Measurements from ENCODE around the gene GGACT.
"Not testable (repeated sequence)": the region's sequence is repeated elsewhere in the genome, so short reads cannot be mapped to it uniquely, and the experiment has no call there.

Gene GGACT

DNA sequence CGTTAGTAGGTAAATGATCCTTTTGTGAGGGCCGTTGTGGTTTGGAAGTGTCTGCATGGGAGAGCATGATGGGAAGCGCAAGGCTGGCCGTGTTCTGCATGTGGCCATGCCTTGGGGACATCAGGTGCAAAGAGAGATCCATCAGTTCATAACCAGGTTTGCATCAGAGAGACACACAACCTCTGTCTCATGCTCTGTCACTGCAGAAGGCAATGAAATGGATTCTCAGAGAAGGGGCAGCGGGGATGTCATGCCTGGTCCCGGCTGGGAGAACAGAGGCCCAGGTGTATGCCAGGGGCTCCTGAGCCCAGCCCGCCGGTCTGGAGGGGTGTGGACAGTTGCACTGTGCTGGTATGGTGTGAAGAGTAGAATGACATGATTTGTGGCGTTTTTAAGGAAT lies 60.2 kb downstream of the GGACT start:
- no peak for DNase-seq

DNA sequence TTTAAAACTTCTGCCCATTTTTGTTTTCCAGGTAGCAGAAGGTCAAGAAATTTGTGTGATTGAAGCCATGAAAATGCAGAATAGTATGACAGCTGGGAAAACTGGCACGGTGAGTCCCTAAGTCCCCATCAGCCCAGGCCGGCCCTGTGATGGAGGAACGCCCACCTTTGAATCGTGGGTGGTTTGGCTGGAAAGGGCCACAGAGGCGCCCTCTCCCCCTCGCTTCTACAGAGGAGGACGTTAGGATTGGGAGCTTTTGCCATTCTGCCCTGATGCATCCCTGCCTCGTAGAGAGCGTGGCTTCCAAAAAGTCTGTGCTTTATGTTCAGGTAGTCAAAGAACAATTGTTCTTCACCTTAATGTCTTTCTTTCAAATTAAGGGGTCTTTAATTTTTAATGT lies 60.9 kb downstream of the GGACT start:
- DNase-seq: no peak

DNA sequence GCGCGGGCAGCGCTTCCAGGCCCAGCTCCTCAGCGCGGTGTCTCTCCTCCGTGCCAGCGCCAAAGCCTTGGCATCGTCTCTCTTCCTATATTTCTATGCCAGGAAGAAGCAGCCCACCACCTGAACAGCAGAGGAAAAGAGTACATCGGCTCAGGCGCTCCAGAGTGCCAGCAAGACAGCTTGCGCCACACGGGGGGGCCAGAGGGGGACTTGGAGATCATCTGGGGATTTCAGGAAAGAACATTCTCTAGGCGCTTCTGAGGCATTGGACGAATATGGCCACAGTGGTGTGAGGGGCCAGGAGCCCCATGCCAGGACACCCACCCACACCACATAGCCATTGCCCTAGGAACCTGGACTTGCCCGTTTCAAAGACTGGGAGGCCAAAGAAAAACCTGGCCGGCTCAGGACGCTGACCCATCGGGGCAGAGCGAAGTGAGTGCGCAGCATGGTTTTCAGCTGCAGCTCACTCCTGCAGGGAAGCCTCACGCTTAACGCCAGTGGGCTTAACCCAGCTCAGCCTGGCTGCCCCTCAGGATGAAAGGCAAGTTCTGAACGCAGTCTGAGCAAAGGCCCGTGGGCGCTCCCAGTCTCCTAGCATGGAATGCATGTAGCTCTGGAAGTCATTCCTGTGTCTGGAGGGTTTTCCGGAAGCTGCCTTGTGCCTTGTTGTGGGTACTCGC lies 62.1 kb downstream of the GGACT start:
- no peak for DNase-seq

DNA sequence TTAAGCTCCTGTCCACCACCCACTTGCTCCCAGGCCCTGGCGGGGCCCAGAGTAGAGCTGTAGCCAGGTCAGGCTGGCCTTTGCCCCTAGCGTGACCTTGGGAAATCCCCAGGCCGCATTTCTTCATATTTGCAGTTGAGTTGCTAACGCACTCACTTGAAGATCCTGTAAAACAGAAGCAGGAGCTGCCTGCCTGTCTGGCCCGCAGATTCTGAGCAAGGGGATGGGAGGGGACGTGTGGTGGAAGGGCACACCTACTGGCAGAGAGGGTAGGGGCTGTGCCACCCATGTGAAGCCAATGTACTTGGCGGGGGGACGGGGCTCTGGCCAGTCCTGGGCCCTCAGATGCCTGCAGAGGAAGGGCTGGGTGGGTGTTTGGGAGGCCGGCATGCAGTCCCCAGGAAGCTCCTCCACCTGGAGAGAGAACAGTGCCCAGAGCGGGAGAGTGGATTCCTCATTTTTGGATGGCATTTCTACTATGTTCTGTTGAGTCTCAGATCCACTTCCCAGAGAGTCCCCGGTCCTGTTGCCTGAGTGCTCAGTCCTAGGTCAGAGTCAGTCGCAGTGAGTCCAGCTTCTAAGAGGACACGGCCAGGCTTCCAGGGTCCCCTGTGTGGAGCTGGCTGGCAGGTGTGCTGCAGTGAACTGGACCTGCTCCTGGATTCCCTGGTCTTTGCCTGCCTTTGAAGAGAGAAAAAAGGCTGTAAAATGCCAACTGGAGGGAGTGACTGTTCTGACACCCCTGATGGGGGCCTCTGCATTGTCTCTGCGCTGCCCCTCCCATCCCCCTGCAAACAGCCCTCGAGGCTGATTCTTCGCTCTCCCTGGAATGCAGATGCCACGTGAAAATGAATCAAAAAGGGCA lies 62.9 kb downstream of the GGACT start:
- no peak for DNase-seq

DNA sequence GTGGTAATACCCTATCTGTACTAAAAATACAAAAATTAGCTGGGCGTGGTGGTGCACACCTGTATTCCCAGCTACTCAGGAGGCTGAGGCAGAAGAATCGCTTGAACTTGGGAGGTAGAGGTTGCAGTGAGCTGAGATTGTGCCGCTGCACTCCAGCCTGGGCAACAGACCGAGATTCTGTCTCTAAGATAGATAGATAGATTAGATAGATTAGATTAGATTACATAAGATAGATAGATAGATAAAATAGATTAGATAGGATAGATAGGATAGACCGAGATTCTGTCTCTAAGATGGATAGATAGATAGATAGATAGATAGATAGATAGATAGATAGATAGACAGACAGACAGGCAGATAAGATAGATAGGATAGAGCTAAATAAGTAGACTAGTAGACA lies 63.9 kb downstream of the GGACT start:
- not testable (repeated sequence) for DNase-seq

DNA sequence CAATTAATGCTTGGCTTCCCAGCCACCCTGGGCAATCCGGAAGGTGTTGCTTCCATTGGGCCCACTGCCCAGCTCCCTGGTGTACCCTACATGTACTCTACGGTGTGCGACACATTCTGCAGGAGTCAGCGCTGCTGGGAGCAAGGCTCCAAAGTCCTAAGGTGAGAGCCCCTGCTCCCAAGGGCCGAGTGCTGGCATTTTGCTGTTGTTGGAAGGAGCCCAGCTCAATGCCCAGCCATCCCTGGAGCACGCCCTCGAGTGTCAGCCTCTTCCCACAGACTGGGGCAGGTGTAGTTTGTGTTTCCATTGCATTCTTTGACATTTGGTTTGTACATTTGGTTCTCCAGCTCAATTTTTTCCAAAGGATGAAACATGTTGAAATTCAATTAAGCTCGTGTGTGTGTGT lies 64.6 kb downstream of the GGACT start:
- no peak for DNase-seq

DNA sequence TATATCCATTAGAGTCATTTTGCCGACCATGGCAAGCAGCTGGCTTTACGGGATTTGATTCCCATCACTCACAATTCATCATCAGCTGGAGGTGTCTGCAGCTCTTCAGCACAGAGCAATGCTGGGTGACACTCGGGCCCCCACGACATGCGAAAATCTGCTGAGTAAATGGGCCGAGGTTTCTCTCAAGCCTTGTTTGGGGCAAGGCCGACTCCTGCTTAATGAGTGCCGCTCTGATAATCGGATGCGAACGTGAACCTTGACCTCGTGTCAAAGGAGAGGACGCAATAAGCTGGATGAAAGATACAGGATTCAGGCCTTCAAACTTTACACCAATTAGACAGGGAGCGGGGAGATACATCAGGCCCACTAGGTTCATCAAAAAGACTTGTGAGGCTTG lies 65.2 kb downstream of the GGACT start:
- no peak for DNase-seq

DNA sequence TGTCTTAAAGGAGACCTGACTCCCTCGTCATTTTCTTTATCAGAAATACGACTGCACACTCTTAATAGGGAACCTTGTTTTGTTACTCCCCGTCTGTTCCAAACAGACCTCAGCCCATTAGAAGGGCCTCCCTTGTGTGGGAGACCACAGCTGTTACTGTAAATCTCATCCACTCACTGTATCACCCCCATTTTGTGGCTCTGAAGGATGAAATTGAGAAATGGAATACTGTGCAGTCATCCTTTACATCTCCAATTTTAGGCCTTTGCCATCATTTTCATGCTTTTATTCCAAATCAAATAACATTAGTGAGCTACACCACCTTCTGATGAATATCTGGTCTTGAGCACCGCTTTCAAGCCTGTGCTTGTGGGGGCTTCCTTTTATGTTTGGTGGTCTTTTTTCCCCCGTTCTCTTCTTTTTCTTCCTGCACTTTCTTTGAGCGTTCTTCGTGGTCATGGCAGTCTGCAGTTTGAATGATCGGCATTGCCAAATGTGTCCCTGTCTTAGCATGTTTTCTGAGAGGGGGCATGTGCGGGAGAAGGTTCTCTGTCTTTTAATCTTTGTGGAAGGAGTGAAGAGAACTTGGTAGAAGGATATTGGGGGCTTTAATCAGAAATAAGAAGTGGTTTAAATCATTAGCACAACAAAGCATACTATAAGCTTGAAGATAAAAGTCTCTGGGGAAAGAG lies 65.8 kb downstream of the GGACT start:
- DNase-seq: no peak

DNA sequence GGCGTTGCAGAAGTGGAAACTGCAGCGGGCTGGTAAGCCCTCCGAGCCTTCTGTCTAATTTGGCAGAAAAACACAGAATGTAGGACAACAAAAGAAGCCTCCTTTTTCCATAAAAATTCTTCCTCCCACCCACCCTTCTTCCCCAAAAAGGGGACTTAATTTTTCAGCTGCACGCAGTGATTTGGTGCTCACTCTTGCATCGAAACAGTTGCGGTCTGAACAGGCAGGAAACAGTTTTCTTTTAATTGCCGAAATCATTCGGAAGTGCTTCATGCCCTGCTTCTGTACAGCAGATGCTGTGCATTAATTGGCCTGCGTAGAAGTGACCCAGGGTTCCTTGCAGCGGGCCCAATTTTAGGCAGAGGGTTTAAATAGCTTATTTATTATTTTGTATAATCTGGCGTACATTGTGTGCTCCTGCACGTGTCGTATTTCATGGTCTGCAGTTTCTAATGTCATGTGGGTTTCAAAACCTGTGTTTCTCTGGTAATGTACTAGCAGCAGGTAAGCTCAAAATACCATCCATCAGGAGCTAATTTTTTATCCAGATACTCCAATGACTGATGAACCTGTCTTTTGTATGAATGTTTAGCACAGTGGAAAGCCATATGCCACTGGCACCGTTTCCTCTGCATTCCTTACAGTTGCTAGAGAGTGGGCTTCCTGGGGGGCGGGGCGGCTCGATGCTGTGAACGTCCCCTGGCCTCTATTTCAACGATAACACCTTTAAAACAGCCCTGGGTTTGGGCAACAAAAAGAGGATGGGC lies 66.6 kb downstream of the GGACT start:
- DNase-seq: no peak

DNA sequence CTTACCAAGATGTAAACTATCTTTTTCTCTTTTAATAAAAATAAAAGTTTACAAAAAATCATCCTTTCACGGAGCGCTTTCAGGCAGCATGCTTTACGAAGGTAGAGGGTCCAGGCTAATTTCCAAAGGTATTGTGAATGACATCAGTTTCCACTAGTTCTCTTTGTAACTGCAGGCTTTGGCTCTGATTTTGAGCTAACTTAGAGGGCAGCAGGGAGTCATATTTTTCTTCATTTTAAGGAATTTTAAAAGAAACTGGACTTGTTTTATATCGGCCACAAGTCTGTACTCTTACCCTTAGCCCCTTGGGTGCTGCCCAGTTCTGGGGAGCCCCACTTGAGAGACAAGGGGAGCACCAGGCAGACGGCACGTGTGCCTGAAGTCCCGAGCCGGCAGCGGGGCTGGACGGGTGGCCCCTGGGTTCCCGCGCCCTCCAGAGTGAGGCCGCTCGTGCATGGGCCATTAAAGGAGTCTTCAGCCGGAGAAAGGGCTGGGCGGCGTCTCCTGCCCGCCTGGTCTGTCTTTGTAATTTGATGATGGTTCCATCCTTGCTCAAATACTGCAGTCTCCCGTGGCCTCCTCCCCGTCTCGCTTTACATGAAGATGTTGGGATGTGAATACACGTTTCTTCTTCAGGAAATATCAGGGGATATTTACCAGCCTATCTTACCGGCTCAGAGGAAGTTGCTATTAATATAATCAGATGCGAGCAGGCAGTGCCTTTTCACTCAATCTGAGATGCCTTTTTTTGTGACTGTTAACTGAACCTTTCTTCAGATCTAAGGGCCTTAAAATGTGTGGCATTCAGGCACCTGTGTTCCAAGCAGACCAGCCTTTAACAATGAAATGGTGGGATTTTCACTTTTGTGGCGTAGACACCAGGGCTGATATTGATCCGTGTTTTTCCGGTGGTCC lies 67.4 kb downstream of the GGACT start:
- no peak for DNase-seq

DNA sequence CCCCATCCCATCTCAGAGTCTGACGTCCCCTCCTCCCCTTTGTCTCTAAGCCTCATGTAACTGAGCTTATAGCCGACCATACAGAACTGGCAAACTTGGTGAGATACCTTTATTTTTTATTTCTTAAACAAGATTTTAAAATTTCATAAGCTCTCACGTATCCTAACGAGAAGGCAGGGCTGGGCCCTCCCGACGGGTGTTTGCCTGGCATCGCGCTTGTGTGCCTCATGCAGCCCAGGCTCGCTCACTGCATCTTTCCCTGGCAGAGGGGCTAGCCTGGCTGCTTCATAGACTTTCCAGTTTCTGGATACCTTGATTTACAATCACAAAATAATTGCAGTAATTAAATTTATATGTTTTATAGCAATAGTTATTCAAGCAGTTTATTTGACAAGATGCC lies 69.0 kb downstream of the GGACT start:
- no peak for DNase-seq

DNA sequence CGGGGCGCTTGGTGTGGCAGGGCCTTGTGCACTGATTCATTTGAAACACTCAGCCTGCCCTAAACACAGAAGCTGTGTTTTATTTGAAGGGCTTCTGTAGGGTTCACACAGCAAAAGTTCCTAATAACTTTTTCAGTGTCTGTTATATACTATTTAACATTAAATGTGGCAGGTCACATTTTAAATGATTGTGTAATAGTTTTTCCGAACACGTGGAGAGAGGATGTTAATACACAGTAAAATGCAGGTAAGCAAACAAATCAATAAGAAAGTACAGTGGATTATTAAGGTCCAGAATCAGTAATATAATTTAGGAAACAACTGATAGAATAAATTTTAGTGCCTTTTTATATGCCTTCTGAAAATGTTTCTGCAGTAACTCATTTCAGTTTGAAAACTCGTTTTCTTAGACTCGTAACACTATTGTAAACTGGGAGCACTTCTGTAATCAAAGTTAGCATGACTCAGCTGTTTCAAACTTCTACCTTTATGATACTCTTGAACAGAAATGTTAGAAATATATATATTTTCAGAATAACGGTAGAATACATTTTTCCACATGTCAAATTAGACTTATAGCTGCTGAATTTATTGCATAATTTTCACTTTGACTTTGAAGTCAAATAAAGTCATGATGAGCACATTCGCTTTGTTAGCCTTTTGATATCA lies 70.1 kb downstream of the GGACT start:
- no peak for DNase-seq

DNA sequence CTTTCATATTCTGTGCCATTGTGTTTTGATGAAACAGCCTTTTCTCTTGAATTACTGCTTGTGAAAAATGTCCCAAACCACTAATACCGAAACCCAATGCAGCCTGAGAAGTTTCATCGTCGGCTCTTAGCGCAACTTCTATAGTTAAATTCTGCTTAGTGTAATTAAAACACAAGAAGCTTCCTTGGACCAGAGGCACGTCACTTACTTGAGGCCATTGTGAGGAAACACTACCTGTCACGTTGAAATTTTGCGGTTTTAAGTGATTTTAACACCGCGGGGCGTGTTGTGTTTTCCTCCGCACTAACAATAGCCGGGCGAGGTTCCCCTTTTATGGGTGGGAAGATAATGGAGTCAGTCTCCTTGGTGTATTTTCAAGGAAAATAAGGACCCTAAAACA lies 70.9 kb downstream of the GGACT start:
- no peak for DNase-seq

DNA sequence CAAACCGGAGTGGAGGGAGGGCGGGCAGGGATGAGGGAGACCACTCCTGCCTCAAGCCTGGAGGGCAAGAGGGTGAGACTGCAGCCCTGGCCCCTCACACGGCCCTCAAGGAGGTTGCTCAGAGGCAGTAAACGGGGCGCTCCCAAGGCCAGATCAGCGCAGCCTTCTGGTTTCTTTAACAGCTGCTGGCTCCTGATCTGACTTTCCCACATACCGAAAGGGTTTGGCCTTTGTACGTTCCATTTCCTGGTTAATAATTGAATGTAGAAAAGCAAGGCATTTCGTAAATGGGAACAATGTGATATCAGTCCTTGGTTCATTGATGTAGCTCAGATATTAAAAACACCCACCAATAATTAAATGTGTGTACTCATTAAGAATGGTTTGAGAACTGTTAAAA lies 71.5 kb downstream of the GGACT start:
- DNase-seq: no peak

DNA sequence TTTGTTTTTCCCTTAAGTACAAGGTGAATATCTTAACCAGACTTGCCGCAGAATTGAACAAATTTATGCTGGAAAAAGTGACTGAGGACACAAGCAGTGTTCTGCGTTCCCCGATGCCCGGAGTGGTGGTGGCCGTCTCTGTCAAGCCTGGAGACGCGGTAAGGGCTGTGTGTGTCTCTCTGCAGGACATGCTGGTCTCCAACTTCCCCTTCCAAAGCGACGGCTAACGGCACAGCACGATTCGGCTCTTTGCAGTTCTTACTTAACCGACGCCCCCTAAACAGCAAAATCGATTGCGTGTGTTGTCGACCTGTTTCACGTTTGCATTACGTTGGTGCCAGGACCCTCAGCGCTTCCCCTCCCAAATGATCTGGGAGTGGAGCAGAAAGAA lies 73.2 kb downstream of the GGACT start:
- no peak for DNase-seq

DNA sequence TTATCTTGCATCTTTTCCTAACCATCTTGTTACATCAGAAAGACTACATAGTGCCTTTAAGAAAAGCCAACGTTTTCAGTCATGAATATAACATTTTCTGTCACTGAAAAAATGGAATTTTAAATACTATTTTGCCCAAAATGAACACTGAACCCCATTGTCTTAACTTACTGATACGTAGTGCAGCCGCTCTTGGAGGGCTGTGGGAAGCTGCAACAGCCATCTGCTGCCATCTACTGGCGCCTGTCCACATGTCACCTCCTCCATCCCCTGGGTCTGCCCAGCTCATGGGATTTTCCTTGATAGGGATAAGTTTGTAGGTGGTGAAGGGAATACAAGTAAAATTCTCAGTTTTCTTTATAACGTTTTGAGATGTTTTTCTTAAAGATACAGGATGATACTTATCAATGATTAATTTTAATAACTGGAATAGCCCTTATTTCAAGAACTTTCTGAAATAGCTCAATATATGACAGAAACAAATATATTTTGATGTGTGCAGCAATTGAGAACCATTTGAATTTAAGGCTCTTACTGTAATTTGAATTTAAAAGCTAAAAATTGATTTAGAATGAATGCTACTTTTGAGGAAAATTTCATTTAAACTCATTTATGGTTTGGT lies 73.7 kb downstream of the GGACT start:
- DNase-seq: peak; percentile 65

DNA sequence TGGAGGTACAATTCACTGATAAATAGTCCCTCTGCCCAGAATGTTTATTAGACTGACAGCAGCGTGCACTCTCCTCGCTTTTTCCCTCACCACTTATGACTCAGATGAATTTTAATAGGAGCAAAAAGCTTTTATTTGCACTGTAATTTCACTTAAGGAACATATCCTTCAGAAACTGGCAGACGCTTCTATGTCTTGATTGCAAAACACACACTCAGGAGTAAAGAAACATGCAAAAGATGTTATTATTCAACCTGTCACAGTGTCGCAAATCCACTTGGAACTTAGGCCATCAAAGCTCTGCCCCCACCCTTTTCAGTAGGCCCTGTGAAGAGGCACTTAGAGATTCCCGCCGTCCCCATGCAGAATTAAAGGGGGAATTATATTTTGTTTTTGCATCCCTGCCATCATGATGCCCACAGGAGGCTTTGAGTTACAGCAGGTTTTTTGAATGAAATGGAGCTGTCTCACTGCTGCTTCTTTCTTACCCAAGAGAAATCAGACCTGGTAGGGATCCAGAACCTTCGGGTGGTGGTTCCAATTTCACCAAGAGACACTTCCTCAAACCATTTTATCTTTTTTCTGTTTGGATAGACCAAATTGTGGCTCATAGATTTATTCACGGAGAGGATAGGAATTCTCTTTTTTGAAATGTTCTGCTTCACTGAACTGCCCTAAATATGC lies 74.5 kb downstream of the GGACT start:
- DNase-seq: no peak

DNA sequence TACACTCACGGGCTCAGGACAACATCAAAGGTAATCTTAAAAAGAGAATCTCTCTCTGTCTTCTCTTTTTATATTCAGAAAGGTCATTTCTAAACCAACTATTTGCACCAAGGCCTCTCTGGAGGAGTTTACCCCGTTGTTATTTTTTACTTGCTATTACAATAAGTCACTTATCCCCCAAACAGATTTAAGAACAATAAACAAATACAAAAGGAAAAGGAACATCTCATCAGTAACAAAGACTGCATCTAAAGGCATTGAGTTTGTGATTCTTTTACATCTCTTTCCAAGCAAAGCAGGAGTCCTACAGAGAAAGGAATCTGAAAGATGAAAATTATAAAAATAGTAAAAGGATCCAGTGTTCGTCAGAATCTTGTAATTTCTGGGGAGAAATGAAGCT lies 75.4 kb downstream of the GGACT start:
- DNase-seq: no peak

DNA sequence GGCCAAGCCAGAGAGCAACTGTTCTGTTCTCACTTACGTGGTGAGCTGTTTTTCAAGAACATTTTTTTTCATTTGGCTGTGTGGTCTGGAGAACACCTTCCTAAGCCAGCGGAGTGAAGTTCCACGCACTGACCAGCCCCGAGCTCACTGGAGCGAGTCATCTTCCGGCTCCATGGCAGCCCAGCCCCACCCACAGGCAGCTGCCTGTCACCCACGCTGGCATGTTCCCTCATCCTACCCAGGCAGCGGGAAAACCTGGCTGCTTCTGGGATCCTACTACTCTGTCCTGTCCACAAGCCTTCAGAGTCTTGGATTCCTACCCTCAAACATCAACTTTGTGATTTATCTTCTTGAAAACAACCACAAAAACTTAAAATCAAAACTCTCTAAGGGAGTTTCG lies 76.2 kb downstream of the GGACT start:
- no peak for DNase-seq

DNA sequence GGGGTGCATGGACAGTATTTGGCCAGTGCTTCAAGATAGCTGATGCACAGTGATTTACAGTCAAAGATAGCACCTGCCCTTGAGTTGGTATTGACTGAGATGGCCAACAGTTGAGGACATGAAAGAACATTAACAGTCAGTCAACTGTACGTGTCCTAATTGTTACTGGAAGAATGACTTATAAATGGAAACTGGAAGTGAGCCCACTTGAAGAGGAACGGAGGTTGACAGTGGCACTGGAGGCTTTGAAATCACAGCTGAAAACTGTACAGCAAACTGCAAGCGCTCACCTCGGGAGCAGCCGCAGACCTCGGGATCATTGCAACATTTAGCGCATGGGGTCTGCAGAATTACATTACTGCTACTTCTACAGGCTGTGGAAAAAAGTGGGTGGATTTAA lies 77.1 kb downstream of the GGACT start:
- DNase-seq: no peak

Data from stimulated activated CD4-positive, alpha-beta T cell treated with anti-CD3 and anti-CD28 coated beads, Interleukin-1b, Interleukin-23, amount 100 ng/mL, for 48 hours (primary cell).